Mesenchymal stem cell (in vitro differentiated cells and primary cell): ENCODE results near the gene PBX4.

Experiments
- DNase-seq: peaks from one replicate; pipeline ENCODE4 v3.0.0-alpha.2; 2013
- H2AFZ ChIP-seq: one replicate; pipeline ENCODE4 v1.6.1; 2013; ENCODE audit warnings: low read depth, mild to moderate bottlenecking, control low read depth, inconsistent platforms, low read length, moderate library complexity
- H2AK5ac ChIP-seq: 2 replicates; pipeline ENCODE4 v1.6.1; 2013; ENCODE audit warnings: low read length, moderate library complexity, mild to moderate bottlenecking, inconsistent platforms; ENCODE audit not compliant: severe bottlenecking
- H2BK120ac ChIP-seq: one replicate; pipeline ENCODE4 v1.6.1; 2013; ENCODE audit warnings: low read depth, mild to moderate bottlenecking, inconsistent platforms, low read length, moderate library complexity
- H2BK12ac ChIP-seq, 2 experiments: one replicate each; pipeline ENCODE4 v1.6.1; 2013; ENCODE audit warnings: inconsistent platforms in 2 of 2, low read length in 2 of 2, mild to moderate bottlenecking in 2 of 2, moderate library complexity in 2 of 2, control low read depth in 1 of 2
- H2BK15ac ChIP-seq: one replicate; pipeline ENCODE4 v1.6.1; 2013; ENCODE audit warnings: mild to moderate bottlenecking, low read depth, inconsistent platforms; ENCODE audit not compliant: poor library complexity, severe bottlenecking
- H2BK5ac ChIP-seq: 2 replicates; pipeline ENCODE4 v1.6.1; 2013; ENCODE audit warnings: low read depth, mild to moderate bottlenecking, low read length, control low read depth, inconsistent platforms; ENCODE audit not compliant: poor library complexity, severe bottlenecking
- H3K14ac ChIP-seq, 2 experiments: one replicate each; pipeline ENCODE4 v1.6.1; 2013; ENCODE audit warnings: inconsistent platforms in 2 of 2, low read length in 2 of 2, control low read depth in 1 of 2, mild to moderate bottlenecking in 1 of 2, moderate library complexity in 1 of 2
- H3K18ac ChIP-seq, 2 experiments: one replicate each; pipeline ENCODE4 v1.6.1; 2013; ENCODE audit warnings: inconsistent platforms in 2 of 2, low read length in 2 of 2, control low read depth in 1 of 2, low read depth in 1 of 2, mild to moderate bottlenecking in 1 of 2
- H3K23ac ChIP-seq, 2 experiments: one replicate each; pipeline ENCODE4 v1.6.1; 2013; ENCODE audit warnings: inconsistent platforms in 2 of 2, low read length in 2 of 2, mild to moderate bottlenecking in 2 of 2, moderate library complexity in 2 of 2, control low read depth in 1 of 2
- H3K27ac ChIP-seq: 2 replicates; pipeline ENCODE4 v1.5.1; 2013; ENCODE audit warnings: mild to moderate bottlenecking, moderate library complexity, low read length, control low read depth, inconsistent platforms; ENCODE audit not compliant: poor library complexity, severe bottlenecking
- H3K27me3 ChIP-seq, 2 experiments: 2 replicates each; pipeline versions ENCODE4 v1.6.1 to v1.7.0; 2013; ENCODE audit warnings: low read length in 2 of 2, mild to moderate bottlenecking in 2 of 2, moderate library complexity in 2 of 2, control low read depth in 1 of 2, inconsistent platforms in 1 of 2; ENCODE audit not compliant: control insufficient read depth in 1 of 2, insufficient read depth in 1 of 2
- H3K36me3 ChIP-seq, 2 experiments: 2 replicates each; pipeline versions ENCODE4 v1.6.1 to v1.7.0; 2013; ENCODE audit warnings: low read length in 2 of 2, control low read depth in 1 of 2, inconsistent platforms in 1 of 2, low read depth in 1 of 2, mild to moderate bottlenecking in 1 of 2; ENCODE audit not compliant: insufficient read depth in 2 of 2, control insufficient read depth in 1 of 2
- H3K4ac ChIP-seq, 2 experiments: one replicate each; pipeline ENCODE4 v1.6.1; 2013; ENCODE audit warnings: inconsistent platforms in 2 of 2, low read length in 2 of 2, mild to moderate bottlenecking in 2 of 2, moderate library complexity in 2 of 2, control low read depth in 1 of 2, low read depth in 1 of 2
- H3K4me1 ChIP-seq: 2 replicates; pipeline ENCODE4 v1.6.1; 2013; ENCODE audit warnings: low read depth, low read length, control low read depth; ENCODE audit not compliant: control insufficient read depth, insufficient read depth
- H3K4me2 ChIP-seq: 2 replicates; pipeline ENCODE4 v1.6.1; 2013; ENCODE audit warnings: low read length, mild to moderate bottlenecking, inconsistent platforms; ENCODE audit not compliant: poor library complexity, severe bottlenecking
- H3K4me3 ChIP-seq, 2 experiments: 2 replicates each; pipeline versions ENCODE4 v1.5.1 to v1.7.0; 2013; ENCODE audit warnings: low read length in 2 of 2, mild to moderate bottlenecking in 2 of 2, control low read depth in 1 of 2, low read depth in 1 of 2; ENCODE audit not compliant: insufficient read depth in 1 of 2
- H3K79me1 ChIP-seq: replicated peaks from 2 replicates; pipeline ENCODE4 v1.6.1; 2013; ENCODE audit warnings: mild to moderate bottlenecking, control low read depth, low read length, inconsistent platforms; ENCODE audit not compliant: poor library complexity, severe bottlenecking
- H3K9ac ChIP-seq: 2 replicates; pipeline ENCODE4 v1.7.0; 2013; ENCODE audit warnings: mild to moderate bottlenecking, low read length, moderate library complexity
- H3K9me3 ChIP-seq: 2 replicates; pipeline ENCODE4 v1.7.0; 2013; ENCODE audit warnings: mild to moderate bottlenecking, low read length; ENCODE audit not compliant: control insufficient read depth
- H4K8ac ChIP-seq: one replicate; pipeline ENCODE4 v1.6.1; 2013; ENCODE audit warnings: inconsistent platforms, mild to moderate bottlenecking, low read length, moderate library complexity
- H4K91ac ChIP-seq: one replicate; pipeline ENCODE4 v1.6.1; 2013; ENCODE audit warnings: mild to moderate bottlenecking, low read length, inconsistent platforms
- WGBS: methylation state at CpG from one replicate; pipeline ENCODE4 v1.1.7; 2013; ENCODE audit warnings: mixed read lengths; 5-methylcytosine and 5-hydroxymethylcytosine counted together

Gene PBX4

GRCh38 chr19:19619181-19619848, 828 bp upstream of the PBX4 start:
- Histone ChIP-seq H3K27ac (no peak overlapping the region), H2AK5ac (no peak overlapping the region), H3K27me3 (no peaks in the 10 kb centered on the region), H2AFZ (no peak overlapping the region), H3K4me3 (peak overlapping the region; percentile 4 to 81), H3K14ac (no peak overlapping the region), H3K18ac (no peak overlapping the region), H4K8ac (no peak overlapping the region), H3K79me1 (peaks cover 1% of the 10 kb centered on the region), H2BK12ac (no peak overlapping the region), H3K4me2 (peak overlapping the region; percentile 82), H3K4ac (no peak overlapping the region), H3K9ac (peak overlapping the region; percentile 38), H3K36me3 (peaks cover 0 to 9% of the 10 kb centered on the region in 2 experiments), H3K23ac (no peak overlapping the region), H2BK120ac (no peak overlapping the region), H2BK5ac (no peak overlapping the region), H4K91ac (no peak overlapping the region), H3K9me3 (no peaks in the 10 kb centered on the region), H3K4me1 (peaks cover 10% of the 10 kb centered on the region), H2BK15ac (no peak overlapping the region)
- no peak for DNase-seq
- 84% methylated on average over 18 of the region's 21 CpGs for WGBS

- Histone ChIP-seq H2BK5ac (no peak overlapping the region), H3K27ac (no peak overlapping the region), H3K27me3 (no peaks in the 10 kb centered on the region), H2BK15ac (no peak overlapping the region), H3K36me3 (no peaks in the 10 kb centered on the region), H2AK5ac (no peak overlapping the region), H2AFZ (no peak overlapping the region), H2BK120ac (no peak overlapping the region), H3K23ac (no peak overlapping the region), H4K8ac (no peak overlapping the region), H2BK12ac (no peak overlapping the region), H3K4me1 (peaks cover 12% of the 10 kb centered on the region), H3K4me3 (no peak overlapping the region), H3K9ac (no peak overlapping the region), H3K18ac (no peak overlapping the region), H3K14ac (no peak overlapping the region), H3K79me1 (peaks cover 1% of the 10 kb centered on the region), H3K4ac (no peak overlapping the region), H3K4me2 (no peak overlapping the region), H4K91ac (no peak overlapping the region), H3K9me3 (no peaks in the 10 kb centered on the region)
- WGBS: 86% methylated on average over 1 of the region's 3 CpGs
- peak; percentile 25 for DNase-seq
Observed at GRCh38 chr19:19615086-19615485, 3.4 kb downstream of the PBX4 start.

- H3K18ac ChIP-seq: no peak overlapping the region
- no peaks in the 10 kb centered on the region for H3K9me3 ChIP-seq
- no peak overlapping the region for H3K27ac ChIP-seq
- H2BK120ac ChIP-seq: no peak overlapping the region
- H3K79me1 ChIP-seq: peaks cover 1% of the 10 kb centered on the region
- no peak overlapping the region for H3K14ac ChIP-seq
- no peak overlapping the region for H4K91ac ChIP-seq
- H2BK15ac ChIP-seq: no peak overlapping the region
- no peak overlapping the region for H4K8ac ChIP-seq
- 95% methylated on average over 4 of the region's 4 CpGs for WGBS
- no peaks in the 10 kb centered on the region for H3K27me3 ChIP-seq
- no peak overlapping the region for H3K9ac ChIP-seq
- H2BK12ac ChIP-seq: no peak overlapping the region
- H2BK5ac ChIP-seq: peak overlapping the region; percentile 14
- no peak for DNase-seq
- no peaks in the 10 kb centered on the region for H3K36me3 ChIP-seq
- no peak overlapping the region for H3K4ac ChIP-seq
- no peak overlapping the region for H3K4me2 ChIP-seq
- H3K23ac ChIP-seq: no peak overlapping the region
- no peak overlapping the region for H3K4me3 ChIP-seq
- no peak overlapping the region for H2AFZ ChIP-seq
- H3K4me1 ChIP-seq: peaks cover 8% of the 10 kb centered on the region
- H2AK5ac ChIP-seq: no peak overlapping the region
Observed at GRCh38 chr19:19613506-19613905, 5.0 kb downstream of the PBX4 start.

GRCh38 chr19:19610376-19611202, 7.9 kb downstream of the PBX4 start:
- Histone ChIP-seq H3K9ac (no peak overlapping the region), H3K23ac (no peak overlapping the region), H3K9me3 (no peaks in the 10 kb centered on the region), H3K4ac (no peak overlapping the region), H3K27ac (no peak overlapping the region), H2BK120ac (no peak overlapping the region), H4K91ac (no peak overlapping the region), H3K4me3 (no peak overlapping the region), H2AFZ (no peak overlapping the region), H2BK12ac (no peak overlapping the region), H4K8ac (no peak overlapping the region), H3K18ac (no peak overlapping the region), H3K4me1 (peaks cover 5% of the 10 kb centered on the region), H3K27me3 (no peaks in the 10 kb centered on the region), H2BK15ac (no peak overlapping the region), H3K79me1 (no peaks in the 10 kb centered on the region), H2AK5ac (no peak overlapping the region), H2BK5ac (no peak overlapping the region), H3K4me2 (no peak overlapping the region), H3K14ac (no peak overlapping the region), H3K36me3 (no peaks in the 10 kb centered on the region)
- no peak for DNase-seq
- WGBS: 95% methylated on average over 8 of the region's 10 CpGs
